Kidney (tissue), 14 donors: ENCODE data around the gene LRRC61. TPM values are rescaled to one million over a fixed set of nuclear protein-coding genes. Genes with fewer than 3 reads are reported as not detected.

Source experiments
- DNase-seq, 5 donors: peaks; one replicate each; pipeline ENCODE4 v3.0.0-alpha.2; 2013 to 2020
- FAIRE-seq: peaks from 2 replicates; lab custom pipeline; 2012; peaks lifted over from hg19 to GRCh38; lab: Jason Lieb, UNC
- H3K27ac ChIP-seq, 2 donors: one replicate each; pipeline ENCODE4 v1.7.0; 2013; ENCODE audit warnings: low read depth in 2 of 2, low read length in 2 of 2, inconsistent platforms in 1 of 2
- H3K27me3 ChIP-seq: one replicate; pipeline ENCODE4 v1.7.1; 2013; ENCODE audit warnings: low read length, inconsistent platforms; ENCODE audit not compliant: control insufficient read depth, insufficient read depth
- H3K36me3 ChIP-seq, 3 donors: one replicate each; pipeline versions ENCODE4 v1.7.0 to v1.7.1; 2013; ENCODE audit warnings: low read length in 3 of 3, control low read depth in 1 of 3, inconsistent platforms in 1 of 3; ENCODE audit not compliant: insufficient read depth in 3 of 3, control insufficient read depth in 2 of 3
- H3K4me1 ChIP-seq, 3 donors: one replicate each; pipeline versions ENCODE4 v1.7.0 to v1.7.1; 2013; ENCODE audit warnings: low read length in 3 of 3, inconsistent platforms in 1 of 3, low read depth in 1 of 3; ENCODE audit not compliant: control insufficient read depth in 2 of 3, insufficient read depth in 2 of 3
- H3K4me3 ChIP-seq, 3 donors: one replicate each; pipeline versions ENCODE4 v1.7.0 to v1.8.1; 2013; ENCODE audit warnings: low read length in 3 of 3, control low read depth in 1 of 3, inconsistent platforms in 1 of 3
- H3K9ac ChIP-seq, 3 donors: one replicate each; pipeline versions ENCODE4 v1.7.0 to v1.7.1; 2013; ENCODE audit warnings: low read length in 3 of 3, control low read depth in 1 of 3, inconsistent platforms in 1 of 3
- H3K9me3 ChIP-seq, 3 donors: one replicate each; pipeline versions ENCODE4 v1.7.0 to v1.7.1; 2013; ENCODE audit warnings: low read length in 3 of 3, control low read depth in 1 of 3, inconsistent platforms in 1 of 3; ENCODE audit not compliant: control insufficient read depth in 2 of 3, insufficient read depth in 1 of 3
- intact Hi-C: fragments of 100-400 bp; cut with DNase I; formaldehyde crosslinking; loops from one replicate; pipeline ENCODE4 v1.11.1; 2022
- polyA plus RNA-seq: library from polyadenylated mRNA; stranded (reverse); fragments of 350-450 nt; fragmentation: Illumina TruSeq; extraction: RNeasy Lipid Tissue Mini Kit (QIAGEN cat#74804); gene quantifications from one replicate; pipeline ENCODE4 v1.2.3, GENCODE V29; 2014; ENCODE audit warnings: low read depth, low replicate concordance; ENCODE audit not compliant: insufficient read depth
- total RNA-seq: library from RNA; stranded (reverse); fragmentation: NEBNext Ultra II Directional; extraction: Animal tissue kit (Norgen Biotek cat#: 25700); gene quantifications from one replicate; pipeline ENCODE4 v1.2.1, GENCODE V29; 2021
- TF ChIP-seq, protein P1 (sequence below): IDR thresholded peaks from 3 replicates; pipeline ENCODE4 v1.5.1; 2012; ENCODE audit warnings: mild to moderate bottlenecking, moderate library complexity, borderline replicate concordance; ENCODE audit not compliant: insufficient read depth; ENCODE audit errors: extremely low read depth
- donor health status: control.
- donor health status: control.
- donor health status: control.
- donor health status: control.
- donor health status: control.
- donor health status: DM: yes; HTN: yes; CAD: no.
- donor health status: Normal renal cell carcinoma (clear cell type).

LRRC61 gene
- total and polyA plus RNA-seq, 2 donors from 2014 or later = 17.1 to 23.2 TPM

GRCh38 chr7:150358433-150358832, 35.3 kb downstream of the LRRC61 start:
- no peak overlapping the region for H3K27ac ChIP-seq
- no peaks in the 10 kb centered on the region for H3K4me1 ChIP-seq
- no peaks in the 10 kb centered on the region for H3K27me3 ChIP-seq
- DNase-seq = no peak
- H3K9ac ChIP-seq = no peak overlapping the region
- H3K36me3 ChIP-seq = no peaks in the 10 kb centered on the region
- FAIRE-seq = no peak
- intact Hi-C loops = no loop called here
- H3K9me3 ChIP-seq = no peaks in the 10 kb centered on the region
- TF ChIP-seq, protein P1, sequence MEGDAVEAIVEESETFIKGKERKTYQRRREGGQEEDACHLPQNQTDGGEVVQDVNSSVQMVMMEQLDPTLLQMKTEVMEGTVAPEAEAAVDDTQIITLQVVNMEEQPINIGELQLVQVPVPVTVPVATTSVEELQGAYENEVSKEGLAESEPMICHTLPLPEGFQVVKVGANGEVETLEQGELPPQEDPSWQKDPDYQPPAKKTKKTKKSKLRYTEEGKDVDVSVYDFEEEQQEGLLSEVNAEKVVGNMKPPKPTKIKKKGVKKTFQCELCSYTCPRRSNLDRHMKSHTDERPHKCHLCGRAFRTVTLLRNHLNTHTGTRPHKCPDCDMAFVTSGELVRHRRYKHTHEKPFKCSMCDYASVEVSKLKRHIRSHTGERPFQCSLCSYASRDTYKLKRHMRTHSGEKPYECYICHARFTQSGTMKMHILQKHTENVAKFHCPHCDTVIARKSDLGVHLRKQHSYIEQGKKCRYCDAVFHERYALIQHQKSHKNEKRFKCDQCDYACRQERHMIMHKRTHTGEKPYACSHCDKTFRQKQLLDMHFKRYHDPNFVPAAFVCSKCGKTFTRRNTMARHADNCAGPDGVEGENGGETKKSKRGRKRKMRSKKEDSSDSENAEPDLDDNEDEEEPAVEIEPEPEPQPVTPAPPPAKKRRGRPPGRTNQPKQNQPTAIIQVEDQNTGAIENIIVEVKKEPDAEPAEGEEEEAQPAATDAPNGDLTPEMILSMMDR = no peak
- no peak overlapping the region for H3K4me3 ChIP-seq

- no peaks in the 10 kb centered on the region for H3K36me3 ChIP-seq
Observed at GRCh38 chr7:150358988-150359621, 36.0 kb downstream of the LRRC61 start.

DNA sequence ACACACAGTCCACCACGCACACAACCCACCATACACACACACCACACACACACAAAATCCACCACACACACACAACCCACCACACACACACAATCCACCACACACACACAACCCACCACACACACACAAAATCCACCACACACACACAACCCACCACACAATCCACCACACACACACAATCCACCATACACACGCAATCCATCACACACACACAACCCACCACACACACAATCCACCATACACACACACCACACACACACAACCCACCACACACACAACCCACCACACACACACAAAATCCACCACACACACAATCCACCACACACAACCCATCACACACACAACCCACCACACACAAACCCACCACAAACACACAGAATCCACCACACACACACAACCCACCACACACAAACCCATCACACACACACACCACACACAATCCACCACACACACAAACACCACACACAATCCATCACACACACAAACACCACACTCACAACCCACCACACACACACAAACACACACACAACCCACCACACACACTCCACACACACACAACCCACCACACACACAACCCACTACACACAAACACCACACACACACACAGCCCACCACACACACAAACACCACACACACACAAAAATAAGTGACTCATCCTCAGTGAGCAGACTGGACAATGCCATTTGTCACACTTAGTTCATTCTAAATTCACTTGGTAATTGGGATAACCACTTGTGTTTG, 36.6 kb downstream of the LRRC61 start:
- intact Hi-C loops = no loop called here
- no peaks in the 10 kb centered on the region for H3K27me3 ChIP-seq
- H3K4me1 ChIP-seq = no peaks in the 10 kb centered on the region
- H3K36me3 ChIP-seq = no peaks in the 10 kb centered on the region
- no peaks in the 10 kb centered on the region for H3K9me3 ChIP-seq
- H3K9ac ChIP-seq = no peak overlapping the region
- DNase-seq (no peak), FAIRE-seq (no peak)
- H3K4me3 ChIP-seq = peak overlapping the region in 1 of 3 donors; percentile 26
- no peak overlapping the region for H3K27ac ChIP-seq
- TF ChIP-seq, protein P1 = no peak

More at GRCh38 chr7:150358988-150359621, 36.0 kb downstream of the LRRC61 start:
- no peaks in the 10 kb centered on the region for H3K27me3 ChIP-seq
- H3K4me1 ChIP-seq = no peaks in the 10 kb centered on the region
- DNase-seq (no peak), FAIRE-seq (no peak)
- intact Hi-C loops = no loop called here
- no peaks in the 10 kb centered on the region for H3K9me3 ChIP-seq
- TF ChIP-seq, protein P1 = no peak
- H3K4me3 ChIP-seq = no peak overlapping the region
- no peak overlapping the region for H3K9ac ChIP-seq
- H3K27ac ChIP-seq = no peak overlapping the region
